ENCODE data around the gene PYHIN1.

- TF ChIP-seq CTCF (IDR thresholded peaks at IDR 0.05; ENCODE audit: control extremely low read depth in 1 of 3, insufficient read depth in 1 of 3, low read depth in 1 of 3, low read length in 3 of 3) (no peak), RAD21 (IDR thresholded peaks at IDR 0.05 in 1 of 2, conservative IDR thresholded peaks at IDR 0.05 in 1 of 2; ENCODE audit: low read depth in 2 of 2, low read length in 2 of 2) (no peak), MAX (IDR thresholded peaks at IDR 0.05) (no peak), EP300 (IDR thresholded peaks at IDR 0.05; ENCODE audit: borderline replicate concordance in 1 of 2, low read depth in 2 of 2, low read length in 2 of 2) (no peak), YY1 (IDR thresholded peaks at IDR 0.05; ENCODE audit: low read depth, low read length) (no peak)
These were observed 68.7 kb downstream of the PYHIN1 start for GRCh38 chr1:159000070-159000409.

Data from H1 (cell line).